ENCODE measurements around the gene STX2.

DNA sequence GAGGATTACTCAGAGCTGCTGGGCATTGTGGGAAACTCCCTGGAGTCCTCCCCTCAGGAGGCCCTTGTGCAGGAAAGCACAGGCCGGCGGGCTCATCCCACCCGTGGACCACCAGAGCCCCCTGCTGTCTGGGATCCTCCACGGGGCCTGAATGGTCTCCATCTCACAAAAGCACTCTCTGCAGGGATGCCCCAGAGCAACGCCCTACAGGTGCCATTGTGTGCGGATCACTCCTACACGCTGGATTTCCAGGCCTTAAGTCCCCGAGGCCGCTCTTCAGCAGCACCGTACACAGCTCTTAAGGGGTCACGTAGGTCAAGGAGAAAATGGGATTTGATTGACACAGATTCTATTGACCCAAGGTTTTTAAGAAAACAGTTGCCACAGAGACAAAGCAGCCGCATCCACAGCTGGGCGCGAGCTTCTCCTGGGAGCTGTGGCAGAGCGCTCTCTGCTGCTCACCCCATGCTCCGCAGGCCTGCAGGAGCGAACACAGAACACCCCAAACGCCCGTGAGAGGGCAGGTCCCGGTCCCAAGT lies 86.3 kb downstream of the STX2 start:
- TF ChIP-seq, protein P1, sequence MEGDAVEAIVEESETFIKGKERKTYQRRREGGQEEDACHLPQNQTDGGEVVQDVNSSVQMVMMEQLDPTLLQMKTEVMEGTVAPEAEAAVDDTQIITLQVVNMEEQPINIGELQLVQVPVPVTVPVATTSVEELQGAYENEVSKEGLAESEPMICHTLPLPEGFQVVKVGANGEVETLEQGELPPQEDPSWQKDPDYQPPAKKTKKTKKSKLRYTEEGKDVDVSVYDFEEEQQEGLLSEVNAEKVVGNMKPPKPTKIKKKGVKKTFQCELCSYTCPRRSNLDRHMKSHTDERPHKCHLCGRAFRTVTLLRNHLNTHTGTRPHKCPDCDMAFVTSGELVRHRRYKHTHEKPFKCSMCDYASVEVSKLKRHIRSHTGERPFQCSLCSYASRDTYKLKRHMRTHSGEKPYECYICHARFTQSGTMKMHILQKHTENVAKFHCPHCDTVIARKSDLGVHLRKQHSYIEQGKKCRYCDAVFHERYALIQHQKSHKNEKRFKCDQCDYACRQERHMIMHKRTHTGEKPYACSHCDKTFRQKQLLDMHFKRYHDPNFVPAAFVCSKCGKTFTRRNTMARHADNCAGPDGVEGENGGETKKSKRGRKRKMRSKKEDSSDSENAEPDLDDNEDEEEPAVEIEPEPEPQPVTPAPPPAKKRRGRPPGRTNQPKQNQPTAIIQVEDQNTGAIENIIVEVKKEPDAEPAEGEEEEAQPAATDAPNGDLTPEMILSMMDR (conservative IDR thresholded peaks at IDR 0.05; ENCODE audit: low read depth, low read length): peak; percentile 29
- no peak for TF ChIP-seq EZH2 (IDR thresholded peaks at IDR 0.05; ENCODE audit: borderline replicate concordance, low read depth, low read length, poor library complexity, severe bottlenecking)

Data from A673 (cell line).